Gastrocnemius medialis (tissue), 4 donors: ENCODE results near the gene RPL9.

Experiments used
- POLR2A ChIP-seq, 2 donors: fragments of 450-650 bp; IDR thresholded peaks; one replicate each; pipeline ENCODE4 v1.6.1; 2017; ENCODE audit warnings: antibody characterized with exemption in 2 of 2, mild to moderate bottlenecking in 2 of 2, moderate library complexity in 2 of 2
- TF ChIP-seq, protein P1 (sequence below), 5 experiments: fragments of 450-650 bp in 3 of 5; fragments of 200-600 bp in 2 of 5; sonication (generic) in 2 of 5; IDR thresholded peaks in 4 of 5; conservative IDR thresholded peaks in 1 of 5; 1 replicate in 4 of 5; 2 replicates in 1 of 5; pipeline ENCODE4 v1.5.1; 2016 to 2019; ENCODE audit warnings: antibody characterized with exemption in 5 of 5, mild to moderate bottlenecking in 3 of 5, moderate library complexity in 3 of 5

DNA sequence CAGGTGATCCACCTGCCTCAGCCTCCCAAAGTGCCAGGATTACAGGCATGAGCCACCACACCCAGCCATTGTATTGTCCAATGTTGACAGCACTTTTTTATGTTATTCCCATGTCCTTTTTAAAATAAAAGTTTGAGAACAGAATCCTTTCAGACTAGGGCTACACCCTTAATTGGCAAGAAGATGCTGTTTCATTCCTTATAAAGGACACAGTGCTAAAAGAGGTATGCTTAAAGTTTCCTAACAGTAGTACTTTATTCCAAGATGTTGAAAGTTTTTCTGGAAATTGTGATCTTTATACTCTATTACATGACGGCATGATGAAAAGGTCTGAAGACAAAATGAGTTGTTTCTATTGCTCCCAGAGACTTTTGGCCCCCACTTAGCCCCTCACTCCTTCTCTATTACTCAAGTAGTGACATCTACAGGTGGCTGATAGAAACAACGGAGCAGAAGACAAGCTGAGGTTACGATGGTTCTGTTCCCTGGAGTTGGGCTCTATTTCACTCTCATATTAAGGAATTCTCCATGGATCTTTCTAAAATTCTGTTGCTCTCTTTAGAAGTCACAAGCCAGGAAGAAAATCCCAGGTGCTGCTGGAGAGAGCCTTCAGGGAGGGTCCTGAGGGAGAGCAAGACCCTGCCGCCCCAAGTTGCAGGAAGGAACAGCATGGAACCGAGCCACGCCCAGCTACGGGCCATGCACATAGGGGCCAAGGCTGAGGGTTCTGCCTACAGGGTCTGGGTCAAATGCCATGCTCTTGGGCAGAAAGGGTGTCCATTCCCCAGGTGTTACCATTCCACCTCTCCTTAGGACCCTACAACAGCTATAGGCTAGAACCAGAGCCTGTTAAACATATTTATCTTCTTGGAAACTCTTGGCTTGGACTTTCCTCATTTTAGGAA lies 22.8 kb downstream of the RPL9 start:
- TF ChIP-seq, protein P1, sequence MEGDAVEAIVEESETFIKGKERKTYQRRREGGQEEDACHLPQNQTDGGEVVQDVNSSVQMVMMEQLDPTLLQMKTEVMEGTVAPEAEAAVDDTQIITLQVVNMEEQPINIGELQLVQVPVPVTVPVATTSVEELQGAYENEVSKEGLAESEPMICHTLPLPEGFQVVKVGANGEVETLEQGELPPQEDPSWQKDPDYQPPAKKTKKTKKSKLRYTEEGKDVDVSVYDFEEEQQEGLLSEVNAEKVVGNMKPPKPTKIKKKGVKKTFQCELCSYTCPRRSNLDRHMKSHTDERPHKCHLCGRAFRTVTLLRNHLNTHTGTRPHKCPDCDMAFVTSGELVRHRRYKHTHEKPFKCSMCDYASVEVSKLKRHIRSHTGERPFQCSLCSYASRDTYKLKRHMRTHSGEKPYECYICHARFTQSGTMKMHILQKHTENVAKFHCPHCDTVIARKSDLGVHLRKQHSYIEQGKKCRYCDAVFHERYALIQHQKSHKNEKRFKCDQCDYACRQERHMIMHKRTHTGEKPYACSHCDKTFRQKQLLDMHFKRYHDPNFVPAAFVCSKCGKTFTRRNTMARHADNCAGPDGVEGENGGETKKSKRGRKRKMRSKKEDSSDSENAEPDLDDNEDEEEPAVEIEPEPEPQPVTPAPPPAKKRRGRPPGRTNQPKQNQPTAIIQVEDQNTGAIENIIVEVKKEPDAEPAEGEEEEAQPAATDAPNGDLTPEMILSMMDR (IDR thresholded peaks at IDR 0.05 in 4 of 5, conservative IDR thresholded peaks at IDR 0.05 in 1 of 5): no peak
- TF ChIP-seq POLR2A (IDR thresholded peaks at IDR 0.05): no peak
